HG03175 (cell line): Measurements from ENCODE around the gene PPP1R18.
"Not testable (repeated sequence)": the region's sequence is repeated elsewhere in the genome, so short reads cannot be mapped to it uniquely, and the experiment has no call there.

Experiments
- ATAC-seq: cut with Tn5 transposase; IDR thresholded peaks from one replicate; pipeline ENCODE4 v1.9.1; 2021; ENCODE audit warnings: mild to moderate bottlenecking, moderate library complexity; ENCODE audit not compliant: unreplicated experiment

The PPP1R18 gene

GRCh38 chr6:30719791-30720737 lies 33.6 kb upstream of the PPP1R18 start, which contains the start of gene TUBB:
TSS of gene TUBB (plus strand) at chr6:30720352. CDS start at chr6:30720507, 155 bp downstream.
- peak; percentile 41 for ATAC-seq

GRCh38 chr6:30719356-30719755 lies 32.9 kb upstream of the PPP1R18 start:
- no peak for ATAC-seq

GRCh38 chr6:30717845-30718720 lies 31.6 kb upstream of the PPP1R18 start:
- ATAC-seq: not testable (repeated sequence)

- peak; percentile 67 for ATAC-seq
Measured at GRCh38 chr6:30717129-30717844, 30.8 kb upstream of the PPP1R18 start, which contains the start of gene MDC1. TSS of gene MDC1 (minus strand) at chr6:30717281. CDS start at chr6:30715175, 2,106 bp downstream.

- no peak for ATAC-seq
Measured at GRCh38 chr6:30716879-30717128, 30.4 kb upstream of the PPP1R18 start.

- ATAC-seq: no peak
Measured at GRCh38 chr6:30714263-30714662, 27.8 kb upstream of the PPP1R18 start.

- no peak for ATAC-seq
Measured at GRCh38 chr6:30712441-30712945, 26.0 kb upstream of the PPP1R18 start.

GRCh38 chr6:30711758-30712380 lies 25.4 kb upstream of the PPP1R18 start:
- ATAC-seq: no peak

GRCh38 chr6:30709101-30709868 lies 22.8 kb upstream of the PPP1R18 start:
- no peak for ATAC-seq

- ATAC-seq: no peak
Measured at GRCh38 chr6:30707281-30707850, 20.9 kb upstream of the PPP1R18 start.

GRCh38 chr6:30705620-30706019 lies 19.2 kb upstream of the PPP1R18 start:
- no peak for ATAC-seq

GRCh38 chr6:30703821-30704220 lies 17.4 kb upstream of the PPP1R18 start:
- no peak for ATAC-seq

GRCh38 chr6:30703011-30703410 lies 16.6 kb upstream of the PPP1R18 start:
- ATAC-seq: no peak

GRCh38 chr6:30700340-30700739 lies 13.9 kb upstream of the PPP1R18 start:
- no peak for ATAC-seq

- no peak for ATAC-seq
Measured at GRCh38 chr6:30696432-30696831, 10.0 kb upstream of the PPP1R18 start.

GRCh38 chr6:30691208-30691847 lies 4.9 kb upstream of the PPP1R18 start:
- ATAC-seq: no peak

- no peak for ATAC-seq
Measured at GRCh38 chr6:30690403-30691207, 4.2 kb upstream of the PPP1R18 start, which contains the start of gene NRM. TSS of gene NRM (minus strand) at chr6:30690984. CDS start at chr6:30690974, 10 bp downstream.

GRCh38 chr6:30689985-30690384 lies 3.5 kb upstream of the PPP1R18 start:
- no peak for ATAC-seq
